ENCODE measurements around the gene METTL16. TPM values are rescaled to one million over a fixed set of nuclear protein-coding genes. Genes with fewer than 3 reads are reported as not detected.

METTL16 gene
- total and polyA plus RNA-seq, 2 experiments from 2014 or later = 40.1 to 80.8 TPM

DNA sequence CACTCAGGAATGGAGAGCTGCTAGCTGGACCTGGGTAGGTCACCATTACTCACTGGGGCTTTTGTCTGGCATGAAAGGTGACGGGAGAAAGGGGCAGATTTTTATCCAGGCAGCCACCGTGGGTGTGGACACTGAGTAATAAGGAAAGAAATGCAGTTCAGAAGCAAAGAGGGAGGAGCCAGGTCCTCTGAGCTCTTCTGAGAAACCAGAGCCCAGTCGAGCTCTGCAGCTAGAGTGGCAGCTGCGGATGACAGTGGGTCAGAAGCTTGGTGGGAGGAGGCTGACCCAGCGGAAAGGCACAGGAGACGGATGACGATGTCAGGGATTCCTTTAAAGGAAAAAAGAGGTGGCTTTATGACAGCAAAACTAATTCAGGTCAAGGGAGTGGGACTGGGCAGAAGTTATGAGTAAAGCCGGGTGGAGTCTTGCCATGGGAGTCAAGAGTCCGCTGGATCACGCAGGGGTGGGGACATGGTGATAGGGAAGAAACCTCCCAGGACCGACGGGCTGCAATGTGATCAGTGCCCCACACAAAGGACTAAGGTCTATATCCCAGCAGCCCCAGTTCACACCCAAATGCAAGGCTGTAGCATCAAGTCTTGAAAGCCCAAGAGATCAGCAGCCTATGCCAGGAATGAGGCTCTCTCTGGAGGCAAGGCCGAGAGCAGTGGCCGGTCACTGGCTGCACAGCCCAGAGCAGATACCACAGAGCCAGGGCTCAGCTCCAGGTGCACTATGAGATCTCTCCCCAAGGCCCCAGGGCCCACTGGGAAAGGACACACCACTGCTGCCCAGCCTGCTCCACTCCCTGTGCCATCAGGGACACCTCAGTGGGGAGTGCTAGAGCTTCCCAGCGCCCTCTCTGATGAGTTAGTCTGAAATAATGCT is 104.5 kb downstream of the METTL16 start:
- H3K9me3 Mint-ChIP-seq = no peaks in the 10 kb centered on the region
- TF ChIP-seq POLR2AphosphoS5 (IDR thresholded peaks at IDR 0.05; ENCODE audit: low read depth) (no peak), NANOG (IDR thresholded peaks at IDR 0.05; ENCODE audit: borderline replicate concordance) (no peak)
- DNase-seq (ENCODE audit: low spot score) (no peak), ATAC-seq (no peak)
- Histone ChIP-seq H3K4me2 (no peak overlapping the region), H3K27ac (ENCODE audit: low read depth) (0 out of 2 replicates have a peak overlapping the region, but pooled peaks have one; percentile 39), H4K20me1 (replicated peaks; ENCODE audit: insufficient read depth) (no peaks in the 10 kb centered on the region; the same call in 1 of the 2 replicates), H3K9me2 (ENCODE audit: insufficient read depth) (no peaks in the 10 kb centered on the region), H3K36me3 (ENCODE audit: insufficient read depth) (no peaks in the 10 kb centered on the region), H3K4me3 (no peak overlapping the region), H3K27me3 (ENCODE audit: insufficient read depth) (no peaks in the 10 kb centered on the region), H3F3A (replicated peaks; ENCODE audit: low read depth) (0 out of 2 replicates have a peak, but pooled peaks cover 3% of the 10 kb centered on the region), H3K79me2 (replicated peaks; ENCODE audit: insufficient read depth) (no peaks in the 10 kb centered on the region), H3K4me1 (ENCODE audit: insufficient read depth) (peaks cover 6% of the 10 kb centered on the region), H2AFZ (no peak overlapping the region)
- H3K4me1 Mint-ChIP-seq = peaks cover 7% of the 10 kb centered on the region; the same call in 2 of the 3 replicates
- peaks cover 7% of the 10 kb centered on the region for H3K36me3 Mint-ChIP-seq (ENCODE audit: low read depth)
- H3K27ac Mint-ChIP-seq = no peak overlapping the region
- H3K4me3 Mint-ChIP-seq = no peak overlapping the region; the same call in 2 of the 3 replicates
- H3K27me3 Mint-ChIP-seq (ENCODE audit: insufficient read depth, low read depth, poor library complexity) = peaks cover 5% of the 10 kb centered on the region

- no peak overlapping the region for H3K27ac ChIP-seq (ENCODE audit: low read depth)
- peaks cover 9% of the 10 kb centered on the region for H3K27me3 Mint-ChIP-seq (ENCODE audit: insufficient read depth, low read depth, poor library complexity)
- TF ChIP-seq CTCF (conservative IDR thresholded peaks at IDR 0.05; ENCODE audit: low read depth in 2 of 2) (no peak), STAT1 (IDR thresholded peaks at IDR 0.05; ENCODE audit: unreplicated experiment) (no peak), ETS1 (IDR thresholded peaks at IDR 0.05) (no peak), ZNF114 (CRISPR knock-in tag; IDR thresholded peaks at IDR 0.05) (no peak), ZNF331 (CRISPR knock-in tag; IDR thresholded peaks at IDR 0.05; ENCODE audit: low read depth) (no peak), NANOG (IDR thresholded peaks at IDR 0.05; ENCODE audit: borderline replicate concordance) (no peak), POLR2AphosphoS5 (IDR thresholded peaks at IDR 0.05; ENCODE audit: low read depth) (no peak), JUNB (IDR thresholded peaks at IDR 0.05; ENCODE audit: unreplicated experiment) (no peak), CREB1 (CRISPR knock-in tag; IDR thresholded peaks at IDR 0.05; ENCODE audit: low read depth) (no peak)
- TF ChIP-seq, protein P1, sequence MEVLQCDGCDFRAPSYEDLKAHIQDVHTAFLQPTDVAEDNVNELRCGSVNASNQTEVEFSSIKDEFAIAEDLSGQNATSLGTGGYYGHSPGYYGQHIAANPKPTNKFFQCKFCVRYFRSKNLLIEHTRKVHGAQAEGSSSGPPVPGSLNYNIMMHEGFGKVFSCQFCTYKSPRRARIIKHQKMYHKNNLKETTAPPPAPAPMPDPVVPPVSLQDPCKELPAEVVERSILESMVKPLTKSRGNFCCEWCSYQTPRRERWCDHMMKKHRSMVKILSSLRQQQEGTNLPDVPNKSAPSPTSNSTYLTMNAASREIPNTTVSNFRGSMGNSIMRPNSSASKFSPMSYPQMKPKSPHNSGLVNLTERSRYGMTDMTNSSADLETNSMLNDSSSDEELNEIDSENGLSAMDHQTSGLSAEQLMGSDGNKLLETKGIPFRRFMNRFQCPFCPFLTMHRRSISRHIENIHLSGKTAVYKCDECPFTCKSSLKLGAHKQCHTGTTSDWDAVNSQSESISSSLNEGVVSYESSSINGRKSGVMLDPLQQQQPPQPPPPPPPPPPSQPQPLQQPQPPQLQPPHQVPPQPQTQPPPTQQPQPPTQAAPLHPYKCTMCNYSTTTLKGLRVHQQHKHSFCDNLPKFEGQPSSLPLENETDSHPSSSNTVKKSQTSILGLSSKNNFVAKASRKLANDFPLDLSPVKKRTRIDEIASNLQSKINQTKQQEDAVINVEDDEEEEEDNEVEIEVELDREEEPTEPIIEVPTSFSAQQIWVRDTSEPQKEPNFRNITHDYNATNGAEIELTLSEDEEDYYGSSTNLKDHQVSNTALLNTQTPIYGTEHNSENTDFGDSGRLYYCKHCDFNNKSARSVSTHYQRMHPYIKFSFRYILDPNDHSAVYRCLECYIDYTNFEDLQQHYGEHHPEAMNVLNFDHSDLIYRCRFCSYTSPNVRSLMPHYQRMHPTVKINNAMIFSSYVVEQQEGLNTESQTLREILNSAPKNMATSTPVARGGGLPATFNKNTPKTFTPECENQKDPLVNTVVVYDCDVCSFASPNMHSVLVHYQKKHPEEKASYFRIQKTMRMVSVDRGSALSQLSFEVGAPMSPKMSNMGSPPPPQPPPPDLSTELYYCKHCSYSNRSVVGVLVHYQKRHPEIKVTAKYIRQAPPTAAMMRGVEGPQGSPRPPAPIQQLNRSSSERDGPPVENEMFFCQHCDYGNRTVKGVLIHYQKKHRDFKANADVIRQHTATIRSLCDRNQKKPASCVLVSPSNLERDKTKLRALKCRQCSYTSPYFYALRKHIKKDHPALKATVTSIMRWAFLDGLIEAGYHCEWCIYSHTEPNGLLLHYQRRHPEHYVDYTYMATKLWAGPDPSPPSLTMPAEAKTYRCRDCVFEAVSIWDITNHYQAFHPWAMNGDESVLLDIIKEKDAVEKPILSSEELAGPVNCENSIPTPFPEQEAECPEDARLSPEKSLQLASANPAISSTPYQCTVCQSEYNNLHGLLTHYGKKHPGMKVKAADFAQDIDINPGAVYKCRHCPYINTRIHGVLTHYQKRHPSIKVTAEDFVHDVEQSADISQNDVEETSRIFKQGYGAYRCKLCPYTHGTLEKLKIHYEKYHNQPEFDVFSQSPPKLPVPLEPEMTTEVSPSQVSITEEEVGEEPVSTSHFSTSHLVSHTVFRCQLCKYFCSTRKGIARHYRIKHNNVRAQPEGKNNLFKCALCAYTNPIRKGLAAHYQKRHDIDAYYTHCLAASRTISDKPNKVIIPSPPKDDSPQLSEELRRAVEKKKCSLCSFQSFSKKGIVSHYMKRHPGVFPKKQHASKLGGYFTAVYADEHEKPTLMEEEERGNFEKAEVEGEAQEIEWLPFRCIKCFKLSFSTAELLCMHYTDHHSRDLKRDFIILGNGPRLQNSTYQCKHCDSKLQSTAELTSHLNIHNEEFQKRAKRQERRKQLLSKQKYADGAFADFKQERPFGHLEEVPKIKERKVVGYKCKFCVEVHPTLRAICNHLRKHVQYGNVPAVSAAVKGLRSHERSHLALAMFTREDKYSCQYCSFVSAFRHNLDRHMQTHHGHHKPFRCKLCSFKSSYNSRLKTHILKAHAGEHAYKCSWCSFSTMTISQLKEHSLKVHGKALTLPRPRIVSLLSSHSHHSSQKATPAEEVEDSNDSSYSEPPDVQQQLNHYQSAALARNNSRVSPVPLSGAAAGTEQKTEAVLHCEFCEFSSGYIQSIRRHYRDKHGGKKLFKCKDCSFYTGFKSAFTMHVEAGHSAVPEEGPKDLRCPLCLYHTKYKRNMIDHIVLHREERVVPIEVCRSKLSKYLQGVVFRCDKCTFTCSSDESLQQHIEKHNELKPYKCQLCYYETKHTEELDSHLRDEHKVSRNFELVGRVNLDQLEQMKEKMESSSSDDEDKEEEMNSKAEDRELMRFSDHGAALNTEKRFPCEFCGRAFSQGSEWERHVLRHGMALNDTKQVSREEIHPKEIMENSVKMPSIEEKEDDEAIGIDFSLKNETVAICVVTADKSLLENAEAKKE (CRISPR knock-in tag; IDR thresholded peaks at IDR 0.05) = no peak
Measured at GRCh38 chr17:2406271-2406902, 105.3 kb downstream of the METTL16 start.

More at GRCh38 chr17:2406271-2406902, 105.3 kb downstream of the METTL16 start:
- Histone ChIP-seq H4K20me1 (replicated peaks; ENCODE audit: insufficient read depth) (no peaks in the 10 kb centered on the region; the same call in 1 of the 2 replicates), H2AFZ (no peak overlapping the region), H3K36me3 (ENCODE audit: insufficient read depth) (no peaks in the 10 kb centered on the region), H3K27me3 (ENCODE audit: insufficient read depth) (no peaks in the 10 kb centered on the region), H3K4me2 (no peak overlapping the region), H3F3A (replicated peaks; ENCODE audit: low read depth) (0 out of 2 replicates have a peak, but pooled peaks cover 6% of the 10 kb centered on the region), H3K4me3 (no peak overlapping the region), H3K9me2 (ENCODE audit: insufficient read depth) (no peaks in the 10 kb centered on the region), H3K4me1 (ENCODE audit: insufficient read depth) (peaks cover 6% of the 10 kb centered on the region), H3K79me2 (replicated peaks; ENCODE audit: insufficient read depth) (no peaks in the 10 kb centered on the region)
- Mint-ChIP-seq H3K4me1 (peaks cover 7% of the 10 kb centered on the region; the same call in 2 of the 3 replicates), H3K9me3 (0 out of 3 replicates have a peak, but pooled peaks cover 2% of the 10 kb centered on the region), H3K4me3 (no peak overlapping the region), H3K27ac (no peak overlapping the region), H3K36me3 (ENCODE audit: low read depth) (peaks cover 7% of the 10 kb centered on the region)
- ATAC-seq (no peak), DNase-seq (ENCODE audit: low spot score) (no peak)

Measured in GM23338 (cell line).